Measurements from ENCODE around the gene ODF2L.

GRCh38 chr1:86429122-86429725 lies 33.1 kb upstream of the ODF2L start:
- TF ChIP-seq CTCF (IDR thresholded peaks at IDR 0.05) (no peak), POLR2A (IDR thresholded peaks at IDR 0.05) (no peak), EP300 (IDR thresholded peaks at IDR 0.05) (no peak)
